ENCODE measurements around the gene CHI3L2. TPM values are rescaled to one million over a fixed set of nuclear protein-coding genes. Genes with fewer than 3 reads are reported as not detected.

Gene CHI3L2
- total and polyA plus RNA-seq, 10 donors: 6.0 to 159 (median 30.5) TPM

- no peak for DNase-seq
- H3K36me3 ChIP-seq: peaks cover 0 to 6% (median 0%) of the 10 kb centered on the region in 6 donors
- H3K27me3 ChIP-seq (replicated peaks in 1 of 7): no peaks in the 10 kb centered on the region
- TF ChIP-seq CTCF (IDR thresholded peaks at IDR 0.05 in 8 of 11, conservative IDR thresholded peaks at IDR 0.05 in 3 of 11) (no peak), POLR2AphosphoS5 (IDR thresholded peaks at IDR 0.05) (no peak), POLR2A (IDR thresholded peaks at IDR 0.05) (no peak)
- peaks cover 0 to 41% (median 5%) of the 10 kb centered on the region in 6 donors for H3K4me1 ChIP-seq
- no peak overlapping the region for H3K4me3 ChIP-seq
- WGBS, 5 donors: 20 to 55% (median 35%) methylated on average over 1 of the region's 1 CpG
- intact Hi-C loops (cut with DNase I; ENCODE audit: low total_unique reads): no loop called here
- H3K9me3 ChIP-seq: no peaks in the 10 kb centered on the region
- peak overlapping the region in 4 of 8 donors; percentile 9 to 39 (median 26) for H3K27ac ChIP-seq
Measured at GRCh38 chr1:111236379-111236778, 8.9 kb downstream of the CHI3L2 start.

GRCh38 chr1:111236806-111237205, 9.3 kb downstream of the CHI3L2 start:
- Histone ChIP-seq H3K9me3 (no peaks in the 10 kb centered on the region), H3K27me3 (replicated peaks in 1 of 7) (no peaks in the 10 kb centered on the region), H3K4me3 (no peak overlapping the region), H3K36me3 (peaks cover 0 to 10% (median 0%) of the 10 kb centered on the region in 6 donors), H3K4me1 (peaks cover 0 to 37% (median 5%) of the 10 kb centered on the region in 6 donors), H3K27ac (peak overlapping the region in 1 of 8 donors; percentile 9)
- intact Hi-C loops (cut with DNase I; ENCODE audit: low total_unique reads): no loop called here
- TF ChIP-seq POLR2A (IDR thresholded peaks at IDR 0.05): no peak
- no peak for TF ChIP-seq CTCF (IDR thresholded peaks at IDR 0.05 in 8 of 11, conservative IDR thresholded peaks at IDR 0.05 in 3 of 11)
- no peak for TF ChIP-seq POLR2AphosphoS5 (IDR thresholded peaks at IDR 0.05)
- WGBS, 5 donors: 87 to 97% (median 92%) methylated on average over 3 of the region's 3 CpGs
- DNase-seq: no peak

DNA sequence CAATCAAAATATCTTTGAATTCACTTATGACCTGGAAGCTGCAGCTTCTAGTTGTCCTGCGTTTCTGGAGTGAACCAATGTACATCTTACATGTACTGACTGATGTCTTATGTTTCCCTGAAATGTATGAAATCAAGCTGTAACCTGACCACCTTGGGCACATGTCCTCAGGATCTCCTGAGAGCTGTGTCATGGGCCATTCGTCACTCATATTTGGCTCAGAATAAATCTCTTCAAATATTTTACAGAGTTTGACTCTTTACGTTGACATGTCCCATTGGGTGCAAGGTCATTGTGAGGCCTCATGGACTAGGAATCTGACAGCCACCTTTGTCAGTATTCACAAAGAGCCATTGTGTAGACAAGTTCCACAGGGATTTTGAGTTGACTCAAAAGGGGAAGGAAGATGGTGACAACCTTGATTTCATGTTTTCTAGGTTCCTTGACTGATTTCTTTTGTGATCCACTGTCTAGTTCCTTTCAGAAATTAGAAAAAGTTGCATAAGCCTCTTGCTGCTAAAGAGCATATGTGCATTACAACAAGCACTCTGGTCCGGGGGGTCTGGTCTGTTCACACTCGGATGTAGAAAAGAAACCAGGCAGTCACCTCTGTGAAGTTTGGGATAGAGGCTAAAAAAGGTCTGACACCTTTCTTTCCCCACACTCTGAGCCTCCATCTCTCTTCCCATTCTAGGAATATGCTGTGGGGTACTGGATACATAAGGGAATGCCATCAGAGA, 10.7 kb downstream of the CHI3L2 start:
- Histone ChIP-seq H3K27me3 (replicated peaks in 1 of 7) (no peaks in the 10 kb centered on the region), H3K27ac (no peak overlapping the region), H3K4me1 (peaks cover 0 to 34% (median 5%) of the 10 kb centered on the region in 6 donors), H3K4me3 (no peak overlapping the region), H3K36me3 (peaks cover 0 to 13% (median 0%) of the 10 kb centered on the region in 6 donors), H3K9me3 (no peaks in the 10 kb centered on the region)
- TF ChIP-seq POLR2A (IDR thresholded peaks at IDR 0.05) (no peak), CTCF (IDR thresholded peaks at IDR 0.05 in 8 of 11, conservative IDR thresholded peaks at IDR 0.05 in 3 of 11) (no peak), POLR2AphosphoS5 (IDR thresholded peaks at IDR 0.05) (no peak)
- no peak for DNase-seq
- intact Hi-C loops (cut with DNase I; ENCODE audit: low total_unique reads): no loop called here
- WGBS, 5 donors: 88 to 95% (median 89%) methylated on average over 5 of the region's 5 CpGs

DNA sequence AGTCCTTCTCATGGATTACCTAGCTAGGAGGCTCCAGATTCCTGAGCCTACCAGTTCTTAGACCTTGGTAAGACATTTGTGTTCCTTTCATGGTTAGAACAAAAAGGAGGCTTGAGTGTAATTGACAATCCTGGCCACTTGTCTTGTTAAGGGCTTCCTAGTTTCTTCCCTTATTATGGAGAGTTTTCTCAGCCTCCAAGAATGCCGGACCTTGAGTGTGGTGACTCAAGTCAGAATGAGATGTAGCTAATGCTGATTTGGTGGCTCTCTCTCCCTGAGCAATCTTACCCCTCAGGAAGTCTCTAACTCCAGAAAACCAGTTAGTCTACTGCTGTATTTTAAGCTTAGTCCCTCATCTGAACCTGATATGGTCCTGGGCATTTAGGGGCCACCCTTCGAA, 14.3 kb downstream of the CHI3L2 start:
- no peak for DNase-seq
- 78 to 93% (median 88%) methylated on average over 2 of the region's 2 CpGs for WGBS, 5 donors
- no peaks in the 10 kb centered on the region for H3K9me3 ChIP-seq
- no peak overlapping the region for H3K4me3 ChIP-seq
- peak overlapping the region in 2 of 8 donors; percentile 41 to 56 for H3K27ac ChIP-seq
- no peaks in the 10 kb centered on the region for H3K27me3 ChIP-seq (replicated peaks in 1 of 7)
- peaks cover 0 to 18% (median 6%) of the 10 kb centered on the region in 6 donors for H3K4me1 ChIP-seq
- H3K36me3 ChIP-seq: peaks cover 0 to 13% (median 0%) of the 10 kb centered on the region in 6 donors
- intact Hi-C loops (cut with DNase I; ENCODE audit: low total_unique reads): no loop called here
- TF ChIP-seq POLR2A (IDR thresholded peaks at IDR 0.05): no peak
- TF ChIP-seq CTCF (IDR thresholded peaks at IDR 0.05 in 8 of 11, conservative IDR thresholded peaks at IDR 0.05 in 3 of 11): no peak
- no peak for TF ChIP-seq POLR2AphosphoS5 (IDR thresholded peaks at IDR 0.05)

All from spleen (tissue), 11 donors.